ENCODE measurements around the gene RAPGEF2. TPM values are rescaled to one million over a fixed set of nuclear protein-coding genes. Genes with fewer than 3 reads are reported as not detected.

The RAPGEF2 gene
- total and polyA plus RNA-seq, 2 of the 8 experiments (the other 6 are each of a cell fraction or from before 2014, with no cell fraction given), result 24.4 to 48.6 TPM

DNA sequence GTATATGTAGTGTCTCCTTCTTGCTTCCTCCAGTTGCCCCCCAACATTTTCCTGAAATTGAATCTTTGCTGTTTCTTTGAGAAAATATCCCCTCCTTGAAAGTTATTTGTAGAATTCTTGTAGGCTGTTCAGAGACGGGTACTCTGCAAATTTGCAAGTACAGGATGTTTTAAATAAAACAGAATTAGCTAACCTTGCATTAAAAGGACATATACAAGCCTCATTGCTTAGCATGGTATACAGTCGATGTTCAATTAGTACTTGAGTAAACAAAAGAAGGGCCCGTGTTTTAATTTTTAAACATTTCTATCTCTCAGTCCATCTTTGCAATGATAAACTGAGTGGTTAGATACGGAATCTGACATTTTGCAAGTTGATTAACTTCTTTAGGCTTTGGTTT, 50.8 kb downstream of the RAPGEF2 start:
- no peak overlapping the region for H3K23ac ChIP-seq (ENCODE audit: insufficient read length)
- FAIRE-seq (no peak), DNase-seq (ENCODE audit: low read depth in 1 of 2, low spot score in 2 of 2) (no peak)
- no peaks in the 10 kb centered on the region for H3K9me3 ChIP-seq (ENCODE audit: insufficient read depth in 2 of 2, low read depth in 1 of 2, low read length in 1 of 2)
- H3K36me3 ChIP-seq (ENCODE audit: control insufficient read depth in 2 of 4, insufficient read depth in 4 of 4, low read length in 3 of 4), result no peaks in the 10 kb centered on the region
- H4K91ac ChIP-seq (replicated peaks; ENCODE audit: insufficient read length, low read length), result no peak overlapping the region
- no peak overlapping the region for H2BK12ac ChIP-seq (ENCODE audit: low read depth, low read length)
- no peak overlapping the region for H4K8ac ChIP-seq (ENCODE audit: extremely low read depth, insufficient read depth, low read length)
- H2BK5ac ChIP-seq (ENCODE audit: low read depth, low read length), result no peak overlapping the region
- peaks cover 3 to 5% of the 10 kb centered on the region in 2 experiments for H4K20me1 ChIP-seq (replicated peaks in 1 of 2; ENCODE audit: control insufficient read depth in 1 of 2, insufficient read depth in 2 of 2, low read length in 2 of 2)
- H3K56ac ChIP-seq (replicated peaks; ENCODE audit: insufficient read length, low read depth, low read length), result no peak overlapping the region
- H3K23me2 ChIP-seq (ENCODE audit: low read depth, low read length), result no peaks in the 10 kb centered on the region
- no peak overlapping the region for H3K4ac ChIP-seq (replicated peaks; ENCODE audit: insufficient read length, low read depth, low read length)
- peaks cover 2 to 7% (median 6%) of the 10 kb centered on the region in 4 experiments; a peak in 4 of 7 replicates for H3K4me1 ChIP-seq (replicated peaks in 1 of 4; ENCODE audit: control insufficient read depth in 3 of 4, insufficient read depth in 4 of 4, low read length in 3 of 4)
- H3K18ac ChIP-seq (ENCODE audit: extremely low read depth, low read length), result no peak overlapping the region
- no peak overlapping the region for H2AK5ac ChIP-seq (ENCODE audit: low read depth, low read length)
- H2AFZ ChIP-seq (ENCODE audit: low read length), result no peak overlapping the region
- H3K79me2 ChIP-seq (ENCODE audit: control insufficient read depth in 1 of 2, insufficient read depth in 2 of 2, low read length in 2 of 2), result peaks cover 0 to 97% of the 10 kb centered on the region in 2 experiments; a peak in 2 of 4 replicates
- H3K4me2 ChIP-seq (ENCODE audit: insufficient read depth in 1 of 2, low read depth in 2 of 2, low read length in 2 of 2), result no peak overlapping the region
- H3K14ac ChIP-seq (ENCODE audit: insufficient read length), result no peak overlapping the region
- peaks cover 5% of the 10 kb centered on the region; the same call in 1 of the 2 replicates for H3K79me1 ChIP-seq (ENCODE audit: low read depth, low read length)
- no peak overlapping the region for H3K9ac ChIP-seq (replicated peaks in 1 of 4; ENCODE audit: extremely low read depth in 1 of 4, low read depth in 3 of 4, low read length in 3 of 4)
- CTCF ChIA-PET (ENCODE audit: partially characterized antibody), result interaction anchor here (1.4 to 1.7 kb wide), 2 partner anchors 296 to 302 kb away, joined by 3 to 5 read pairs; no protein-coding TSS in a partner anchor
- H2BK15ac ChIP-seq (ENCODE audit: low read length), result no peak overlapping the region
- no peak overlapping the region for H2BK120ac ChIP-seq (replicated peaks; ENCODE audit: low read depth, low read length)
- no peak overlapping the region for H4K5ac ChIP-seq (ENCODE audit: insufficient read length, low read depth, low read length)
- H3K27ac ChIP-seq (ENCODE audit: low read depth, low read length), result no peak overlapping the region
- no peak overlapping the region for H3K4me3 ChIP-seq (ENCODE audit: extremely low read depth in 1 of 4, insufficient read depth in 2 of 4, low read depth in 3 of 4, low read length in 4 of 4)
- POLR2A ChIA-PET (ENCODE audit: partially characterized antibody), result no interaction called here
- no peak overlapping the region for H2BK20ac ChIP-seq (ENCODE audit: low read length)
- H3K27me3 ChIP-seq (replicated peaks in 1 of 4; ENCODE audit: control insufficient read depth in 3 of 4, extremely low read depth in 1 of 4, insufficient read depth in 3 of 4, low read length in 3 of 4), result no peaks in the 10 kb centered on the region
- 85% methylated on average over 4 of the region's 4 CpGs; no CpG with 5 or more reads in 1 of the 2 experiments for WGBS, 2 experiments (ENCODE audit: extremely low coverage in 1 of 2, insufficient coverage in 1 of 2, insufficient read length in 1 of 2, insufficient replicate concordance in 2 of 2, low coverage in 1 of 2, low lambda C conversion rate in 2 of 2, missing lambda C conversion rate in 1 of 2)
- TF ChIP-seq EZH2 (IDR thresholded peaks at IDR 0.05; ENCODE audit: low read depth, low read length, severe bottlenecking) (no peak), RXRA (IDR thresholded peaks at IDR 0.05; ENCODE audit: insufficient read depth, low read depth, low read length) (no peak), GTF2F1 (IDR thresholded peaks at IDR 0.05; ENCODE audit: borderline replicate concordance, low read depth, low read length) (no peak), SIX5 (IDR thresholded peaks at IDR 0.05; ENCODE audit: low read depth, low read length) (no peak), TBP (IDR thresholded peaks at IDR 0.05; ENCODE audit: low read depth, low read length) (no peak), NANOG (IDR thresholded peaks at IDR 0.05; ENCODE audit: insufficient read depth, low read depth, low read length, poor library complexity, severe bottlenecking) (no peak), EGR1 (IDR thresholded peaks at IDR 0.05; ENCODE audit: borderline replicate concordance, low read depth, low read length) (no peak), KDM5A (IDR thresholded peaks at IDR 0.05; ENCODE audit: low read length) (no peak), CBX8 (IDR thresholded peaks at IDR 0.05; ENCODE audit: borderline replicate concordance, low read depth, low read length) (no peak), RNF2 (IDR thresholded peaks at IDR 0.05; ENCODE audit: borderline replicate concordance, low read depth, low read length, missing control alignments, poor library complexity, severe bottlenecking) (no peak), JUND (IDR thresholded peaks at IDR 0.05; ENCODE audit: low read length) (no peak), TCF12 (IDR thresholded peaks at IDR 0.05; ENCODE audit: low read depth, low read length) (no peak)
- TF ChIP-seq, protein P1, sequence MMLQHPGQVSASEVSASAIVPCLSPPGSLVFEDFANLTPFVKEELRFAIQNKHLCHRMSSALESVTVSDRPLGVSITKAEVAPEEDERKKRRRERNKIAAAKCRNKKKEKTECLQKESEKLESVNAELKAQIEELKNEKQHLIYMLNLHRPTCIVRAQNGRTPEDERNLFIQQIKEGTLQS (IDR thresholded peaks at IDR 0.05; ENCODE audit: insufficient read depth, low read depth, low read length), result no peak

All from H1 (cell line).